ENCODE measurements around the gene MROH7.

GRCh38 chr1:54709547-54710292 lies 68.1 kb downstream of the MROH7 start:
- TF ChIP-seq POLR2A (IDR thresholded peaks at IDR 0.05; ENCODE audit: low read length) (no peak), GATA1 (IDR thresholded peaks at IDR 0.05; ENCODE audit: low read depth, low read length) (no peak)
